Panc1 (cell line): ENCODE results near the gene MUC16. TPM values are rescaled to one million over a fixed set of nuclear protein-coding genes. Genes with fewer than 3 reads are reported as not detected.

Experiments
- ATAC-seq: fragments of 200-7000 bp; cut with Tn5 transposase; 2 replicates; pipeline ENCODE4 v1.9.1; 2020; ENCODE audit warnings: mild to moderate bottlenecking, moderate library complexity
- BruUV-seq: library from RNA; stranded (reverse); fragments of 400-500 nt; replicated peaks from 2 replicates; lab custom pipeline; 2021; lab: Mats Ljungman, UMichigan
- CTCF ChIA-PET: fragments of 300-600 bp; sonication (Branson Sonifier 250); formaldehyde crosslinking; loops from one replicate; lab custom pipeline; 2022; ENCODE audit warnings: antibody characterized with exemption; lab: Charles Lee
- POLR2A ChIA-PET: fragments of 300-600 bp; sonication (Branson Sonifier 250); formaldehyde crosslinking; loops from one replicate; lab custom pipeline; 2022; ENCODE audit warnings: antibody characterized with exemption; lab: Charles Lee
- DNase-seq: peaks from one replicate; pipeline ENCODE4 v3.0.0-alpha.2; 2010; ENCODE audit warnings: low read depth, low spot score
- H3K27ac ChIP-seq: 2 replicates; pipeline ENCODE4 v1.5.1; 2011; ENCODE audit warnings: mild to moderate bottlenecking, low read length, inconsistent platforms
- H3K27me3 ChIP-seq: fragments of 200-500 bp; sonication (Bioruptor generic); 2 replicates; pipeline ENCODE4 v1.6.0; 2014; ENCODE audit warnings: low read length, inconsistent platforms; ENCODE audit not compliant: control insufficient read depth, insufficient read depth
- H3K36me3 ChIP-seq: fragments of 200-500 bp; sonication (Bioruptor generic); 2 replicates; pipeline ENCODE4 v1.5.1; 2014; ENCODE audit warnings: inconsistent platforms, mild to moderate bottlenecking, low read length, moderate library complexity; ENCODE audit not compliant: control insufficient read depth, insufficient read depth
- H3K4me1 ChIP-seq: 2 replicates; pipeline ENCODE4 v1.5.1; 2011; ENCODE audit warnings: inconsistent platforms, mild to moderate bottlenecking, low read length, moderate library complexity; ENCODE audit not compliant: control insufficient read depth, insufficient read depth
- H3K4me3 ChIP-seq, 2 experiments: 2 replicates each; pipeline ENCODE4 v1.5.1; 2011 to 2012; ENCODE audit warnings: low read depth in 2 of 2, low read length in 2 of 2, mild to moderate bottlenecking in 2 of 2, inconsistent platforms in 1 of 2, moderate library complexity in 1 of 2
- H3K9me3 ChIP-seq: fragments of 200-500 bp; sonication (Bioruptor generic); 2 replicates; pipeline ENCODE4 v1.5.1; 2014; ENCODE audit warnings: low read depth, mild to moderate bottlenecking, inconsistent platforms, low read length, moderate library complexity; ENCODE audit not compliant: control insufficient read depth, insufficient read depth
- POLR2AphosphoS5 ChIP-seq: IDR thresholded peaks from 2 replicates; pipeline ENCODE4 v1.6.1; 2012; ENCODE audit warnings: mild to moderate bottlenecking, low read depth, low read length, moderate library complexity
- SIN3A ChIP-seq: IDR thresholded peaks from 2 replicates; pipeline ENCODE4 v1.6.1; 2012; ENCODE audit warnings: low read depth, mild to moderate bottlenecking, low read length, moderate library complexity, borderline replicate concordance; ENCODE audit not compliant: insufficient read depth
- TCF7L2 ChIP-seq: IDR thresholded peaks from 2 replicates; pipeline ENCODE4 v1.6.1; 2011; ENCODE audit warnings: mild to moderate bottlenecking, low read depth, low read length, inconsistent platforms
- in situ Hi-C: cut with HindIII; loops from 2 replicates; pipeline ENCODE4 v1.10.0; 2016; ENCODE audit warnings: low sequenced_read_pairs, low pct_unique_long_range_greater_than_20kb
- intact Hi-C: fragments of 100-400 bp; cut with micrococcal nuclease; formaldehyde crosslinking; loops from one replicate; pipeline ENCODE4 v1.10.0; 2022; ENCODE audit not compliant: unreplicated experiment
- total RNA-seq: library from RNA; stranded (reverse); gene quantifications from one replicate; pipeline ENCODE4 v1.2.1, GENCODE V29; 2021; ENCODE audit not compliant: unreplicated experiment
- TF ChIP-seq, protein P1 (sequence below): fragments of 450-650 bp; IDR thresholded peaks from 2 replicates; pipeline ENCODE4 v1.5.1; 2017; ENCODE audit warnings: mild to moderate bottlenecking
- TF ChIP-seq, protein P2 (sequence below), 2 experiments: IDR thresholded peaks; 2 replicates each; pipeline ENCODE4 v1.6.1; 2011 to 2012; ENCODE audit warnings: low read depth in 2 of 2, control low read depth in 1 of 2, low read length in 1 of 2, mild to moderate bottlenecking in 1 of 2, moderate library complexity in 1 of 2; ENCODE audit not compliant: insufficient read depth in 1 of 2

The MUC16 gene
- total RNA-seq, 1 experiment from 2014 or later = 3.4 TPM

DNA sequence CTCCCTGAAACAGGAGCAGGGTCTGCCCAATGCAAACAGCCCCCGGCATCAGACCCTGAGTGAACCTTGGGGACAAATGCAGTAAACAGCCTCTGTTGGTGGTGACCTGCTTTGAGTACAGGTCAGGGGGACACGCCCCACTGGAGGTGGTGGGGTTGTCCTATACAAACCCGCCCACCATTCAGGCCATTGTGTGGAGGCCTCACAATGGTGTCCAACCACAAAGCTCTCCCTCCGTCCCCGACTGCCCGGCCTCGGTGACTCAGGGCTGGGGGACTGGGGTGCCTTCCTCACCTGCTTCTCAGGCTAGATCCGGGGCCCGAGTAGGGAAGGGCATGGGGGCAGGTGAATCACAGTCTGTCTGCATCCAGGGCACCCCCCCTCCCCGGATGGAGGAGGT is 1.5 kb downstream of the MUC16 start:
- POLR2A ChIA-PET = interaction anchor here (0.5 kb wide), 1 partner anchor 20 kb away, joined by 17 read pairs; no protein-coding TSS in a partner anchor
- no TSS peak for BruUV-seq
- TF ChIP-seq, protein P1, sequence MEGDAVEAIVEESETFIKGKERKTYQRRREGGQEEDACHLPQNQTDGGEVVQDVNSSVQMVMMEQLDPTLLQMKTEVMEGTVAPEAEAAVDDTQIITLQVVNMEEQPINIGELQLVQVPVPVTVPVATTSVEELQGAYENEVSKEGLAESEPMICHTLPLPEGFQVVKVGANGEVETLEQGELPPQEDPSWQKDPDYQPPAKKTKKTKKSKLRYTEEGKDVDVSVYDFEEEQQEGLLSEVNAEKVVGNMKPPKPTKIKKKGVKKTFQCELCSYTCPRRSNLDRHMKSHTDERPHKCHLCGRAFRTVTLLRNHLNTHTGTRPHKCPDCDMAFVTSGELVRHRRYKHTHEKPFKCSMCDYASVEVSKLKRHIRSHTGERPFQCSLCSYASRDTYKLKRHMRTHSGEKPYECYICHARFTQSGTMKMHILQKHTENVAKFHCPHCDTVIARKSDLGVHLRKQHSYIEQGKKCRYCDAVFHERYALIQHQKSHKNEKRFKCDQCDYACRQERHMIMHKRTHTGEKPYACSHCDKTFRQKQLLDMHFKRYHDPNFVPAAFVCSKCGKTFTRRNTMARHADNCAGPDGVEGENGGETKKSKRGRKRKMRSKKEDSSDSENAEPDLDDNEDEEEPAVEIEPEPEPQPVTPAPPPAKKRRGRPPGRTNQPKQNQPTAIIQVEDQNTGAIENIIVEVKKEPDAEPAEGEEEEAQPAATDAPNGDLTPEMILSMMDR = no peak
- TF ChIP-seq POLR2AphosphoS5 (no peak), TCF7L2 (no peak), SIN3A (no peak)
- TF ChIP-seq, protein P2, sequence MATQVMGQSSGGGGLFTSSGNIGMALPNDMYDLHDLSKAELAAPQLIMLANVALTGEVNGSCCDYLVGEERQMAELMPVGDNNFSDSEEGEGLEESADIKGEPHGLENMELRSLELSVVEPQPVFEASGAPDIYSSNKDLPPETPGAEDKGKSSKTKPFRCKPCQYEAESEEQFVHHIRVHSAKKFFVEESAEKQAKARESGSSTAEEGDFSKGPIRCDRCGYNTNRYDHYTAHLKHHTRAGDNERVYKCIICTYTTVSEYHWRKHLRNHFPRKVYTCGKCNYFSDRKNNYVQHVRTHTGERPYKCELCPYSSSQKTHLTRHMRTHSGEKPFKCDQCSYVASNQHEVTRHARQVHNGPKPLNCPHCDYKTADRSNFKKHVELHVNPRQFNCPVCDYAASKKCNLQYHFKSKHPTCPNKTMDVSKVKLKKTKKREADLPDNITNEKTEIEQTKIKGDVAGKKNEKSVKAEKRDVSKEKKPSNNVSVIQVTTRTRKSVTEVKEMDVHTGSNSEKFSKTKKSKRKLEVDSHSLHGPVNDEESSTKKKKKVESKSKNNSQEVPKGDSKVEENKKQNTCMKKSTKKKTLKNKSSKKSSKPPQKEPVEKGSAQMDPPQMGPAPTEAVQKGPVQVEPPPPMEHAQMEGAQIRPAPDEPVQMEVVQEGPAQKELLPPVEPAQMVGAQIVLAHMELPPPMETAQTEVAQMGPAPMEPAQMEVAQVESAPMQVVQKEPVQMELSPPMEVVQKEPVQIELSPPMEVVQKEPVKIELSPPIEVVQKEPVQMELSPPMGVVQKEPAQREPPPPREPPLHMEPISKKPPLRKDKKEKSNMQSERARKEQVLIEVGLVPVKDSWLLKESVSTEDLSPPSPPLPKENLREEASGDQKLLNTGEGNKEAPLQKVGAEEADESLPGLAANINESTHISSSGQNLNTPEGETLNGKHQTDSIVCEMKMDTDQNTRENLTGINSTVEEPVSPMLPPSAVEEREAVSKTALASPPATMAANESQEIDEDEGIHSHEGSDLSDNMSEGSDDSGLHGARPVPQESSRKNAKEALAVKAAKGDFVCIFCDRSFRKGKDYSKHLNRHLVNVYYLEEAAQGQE (IDR thresholded peaks at IDR 0.05; ENCODE audit: insufficient read depth in 1 of 2, low read depth in 2 of 2, low read length in 1 of 2) = no peak
- no peaks in the 10 kb centered on the region for H3K9me3 ChIP-seq
- no peaks in the 10 kb centered on the region for H3K36me3 ChIP-seq
- CTCF ChIA-PET = no interaction called here
- H3K4me1 ChIP-seq = peaks cover 8% of the 10 kb centered on the region
- no peaks in the 10 kb centered on the region for H3K27me3 ChIP-seq
- DNase-seq (no peak), ATAC-seq (no peak)
- H3K27ac ChIP-seq = peak overlapping the region; percentile 29; the same call in 1 of the 2 replicates
- in situ Hi-C loops (no loop called here), intact Hi-C loops (no loop called here)
- no peak overlapping the region for H3K4me3 ChIP-seq

DNA sequence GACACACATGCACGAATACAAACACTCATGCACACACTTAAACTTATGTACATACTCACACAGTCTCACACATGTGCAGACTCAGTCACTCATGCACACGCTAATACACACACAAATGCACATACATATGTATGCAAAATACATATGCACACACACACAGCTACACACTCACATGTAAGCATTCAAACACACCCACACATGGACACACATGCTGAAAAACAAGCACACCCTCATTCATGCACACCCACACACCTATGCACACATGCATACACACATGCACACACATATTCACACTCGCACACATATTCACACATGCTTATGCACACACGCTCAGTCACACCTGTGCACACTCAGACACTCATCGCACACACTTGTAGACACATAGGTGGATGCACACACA is 9.3 kb downstream of the MUC16 start:
- no peaks in the 10 kb centered on the region for H3K27me3 ChIP-seq
- DNase-seq = no peak
- no peak overlapping the region for H3K27ac ChIP-seq
- no peak for ATAC-seq
- H3K4me1 ChIP-seq = no peaks in the 10 kb centered on the region
- no peaks in the 10 kb centered on the region for H3K9me3 ChIP-seq
- no peaks in the 10 kb centered on the region for H3K36me3 ChIP-seq
- no peak overlapping the region for H3K4me3 ChIP-seq
- TF ChIP-seq POLR2AphosphoS5 (no peak), SIN3A (no peak), TCF7L2 (no peak)
- TF ChIP-seq, protein P2 (IDR thresholded peaks at IDR 0.05; ENCODE audit: insufficient read depth in 1 of 2, low read depth in 2 of 2, low read length in 1 of 2) = no peak
- TF ChIP-seq, protein P1 = no peak
- POLR2A ChIA-PET = no interaction called here
- intact Hi-C loops (no loop called here), in situ Hi-C loops (no loop called here)
- BruUV-seq = no TSS peak
- CTCF ChIA-PET = no interaction called here
